Peyer's patch (tissue), 4 donors: ENCODE data around the gene HOTAIR. TPM values are rescaled to one million over a fixed set of nuclear protein-coding genes. Genes with fewer than 3 reads are reported as not detected.

Experiments used
- DNase-seq, 3 donors: peaks; one replicate each; pipeline ENCODE4 v3.0.0-alpha.2; 2017 to 2019
- H3K27ac ChIP-seq, 4 donors: fragments of 200-600 bp; sonication (generic); one replicate each; pipeline ENCODE4 v1.5.1; 2016 to 2019
- H3K27me3 ChIP-seq, 2 donors: fragments of 200-600 bp; sonication (generic); one replicate each; pipeline ENCODE4 v1.5.1; 2019
- H3K36me3 ChIP-seq, 3 donors: fragments of 200-600 bp; sonication (generic); one replicate each; pipeline ENCODE4 v1.5.1; 2016 to 2019
- H3K4me1 ChIP-seq, 4 donors: fragments of 200-600 bp; sonication (generic); one replicate each; pipeline ENCODE4 v1.5.1; 2016 to 2019
- H3K4me3 ChIP-seq, 4 donors: fragments of 200-600 bp; sonication (generic); 1 replicate in 3 of 4; 2 replicates in 1 of 4; pipeline ENCODE4 v1.5.1; 2016 to 2019; ENCODE audit warnings: mild to moderate bottlenecking in 1 of 4
- H3K9me3 ChIP-seq, 4 donors: fragments of 200-600 bp; sonication (generic); one replicate each; pipeline ENCODE4 v1.5.1; 2016 to 2019; ENCODE audit warnings: mild to moderate bottlenecking in 1 of 4
- POLR2A ChIP-seq, 2 donors: fragments of 450-650 bp; IDR thresholded peaks; one replicate each; pipeline ENCODE4 v1.5.1; 2017; ENCODE audit warnings: antibody characterized with exemption in 2 of 2, mild to moderate bottlenecking in 2 of 2, moderate library complexity in 2 of 2
- total RNA-seq, 4 donors: library from RNA; depleted of rRNA; stranded (reverse); fragments of >200 nt; gene quantifications; one replicate each; pipeline ENCODE4 v1.1.0, GENCODE V29; 2016
- TF ChIP-seq, protein P1 (sequence below), 6 experiments: fragments of 450-650 bp in 4 of 6; fragments of 200-600 bp in 2 of 6; sonication (generic) in 1 of 6; IDR thresholded peaks; one replicate each; pipeline ENCODE4 v1.5.1; 2017 to 2019; ENCODE audit warnings: antibody characterized with exemption in 6 of 6, mild to moderate bottlenecking in 3 of 6, moderate library complexity in 1 of 6

Gene HOTAIR
- total RNA-seq, 4 donors from 2014 or later, result 1.4 TPM; not detected in 3

- H3K27ac ChIP-seq, result peak overlapping the region; percentile 76 to 94 (median 82)
- no peak for DNase-seq
- H3K4me3 ChIP-seq, result peak overlapping the region; percentile 34 to 56 (median 47)
- H3K4me1 ChIP-seq, result peaks cover 0 to 18% (median 5%) of the 10 kb centered on the region in 4 donors
- peaks cover 0 to 15% of the 10 kb centered on the region in 2 donors for H3K27me3 ChIP-seq
- TF ChIP-seq, protein P1, sequence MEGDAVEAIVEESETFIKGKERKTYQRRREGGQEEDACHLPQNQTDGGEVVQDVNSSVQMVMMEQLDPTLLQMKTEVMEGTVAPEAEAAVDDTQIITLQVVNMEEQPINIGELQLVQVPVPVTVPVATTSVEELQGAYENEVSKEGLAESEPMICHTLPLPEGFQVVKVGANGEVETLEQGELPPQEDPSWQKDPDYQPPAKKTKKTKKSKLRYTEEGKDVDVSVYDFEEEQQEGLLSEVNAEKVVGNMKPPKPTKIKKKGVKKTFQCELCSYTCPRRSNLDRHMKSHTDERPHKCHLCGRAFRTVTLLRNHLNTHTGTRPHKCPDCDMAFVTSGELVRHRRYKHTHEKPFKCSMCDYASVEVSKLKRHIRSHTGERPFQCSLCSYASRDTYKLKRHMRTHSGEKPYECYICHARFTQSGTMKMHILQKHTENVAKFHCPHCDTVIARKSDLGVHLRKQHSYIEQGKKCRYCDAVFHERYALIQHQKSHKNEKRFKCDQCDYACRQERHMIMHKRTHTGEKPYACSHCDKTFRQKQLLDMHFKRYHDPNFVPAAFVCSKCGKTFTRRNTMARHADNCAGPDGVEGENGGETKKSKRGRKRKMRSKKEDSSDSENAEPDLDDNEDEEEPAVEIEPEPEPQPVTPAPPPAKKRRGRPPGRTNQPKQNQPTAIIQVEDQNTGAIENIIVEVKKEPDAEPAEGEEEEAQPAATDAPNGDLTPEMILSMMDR (IDR thresholded peaks at IDR 0.05), result no peak
- no peak for TF ChIP-seq POLR2A (IDR thresholded peaks at IDR 0.05)
- H3K36me3 ChIP-seq, result no peaks in the 10 kb centered on the region
- H3K9me3 ChIP-seq, result no peaks in the 10 kb centered on the region
Measured at GRCh38 chr12:54017027-54017788, 42.5 kb upstream of the HOTAIR start.

GRCh38 chr12:54016478-54016964, 41.8 kb upstream of the HOTAIR start:
- Histone ChIP-seq H3K4me3 (peak overlapping the region; percentile 34 to 56 (median 47)), H3K27ac (peak overlapping the region; percentile 76 to 94 (median 82)), H3K27me3 (peaks cover 0 to 15% of the 10 kb centered on the region in 2 donors), H3K4me1 (peaks cover 0 to 24% (median 5%) of the 10 kb centered on the region in 4 donors), H3K9me3 (no peaks in the 10 kb centered on the region), H3K36me3 (no peaks in the 10 kb centered on the region)
- TF ChIP-seq, protein P1 (IDR thresholded peaks at IDR 0.05), result no peak
- no peak for TF ChIP-seq POLR2A (IDR thresholded peaks at IDR 0.05)
- DNase-seq, result peak in 1 of 3 donors; percentile 51

- Histone ChIP-seq H3K27me3 (peaks cover 0 to 16% of the 10 kb centered on the region in 2 donors), H3K4me3 (peak overlapping the region in 2 of 4 donors; percentile 45 to 56)
Measured at GRCh38 chr12:54016051-54016450, 41.3 kb upstream of the HOTAIR start.

GRCh38 chr12:54015018-54015931, 40.5 kb upstream of the HOTAIR start:
- Histone ChIP-seq H3K9me3 (no peaks in the 10 kb centered on the region), H3K27me3 (peaks cover 0 to 24% of the 10 kb centered on the region in 2 donors), H3K27ac (peak overlapping the region in 2 of 4 donors; percentile 81 to 94), H3K4me3 (no peak overlapping the region), H3K36me3 (no peaks in the 10 kb centered on the region), H3K4me1 (peaks cover 0 to 26% (median 5%) of the 10 kb centered on the region in 4 donors)
- DNase-seq, result no peak
- TF ChIP-seq, protein P1 (IDR thresholded peaks at IDR 0.05), result no peak
- TF ChIP-seq POLR2A (IDR thresholded peaks at IDR 0.05), result no peak

More at GRCh38 chr12:54016051-54016450, 41.3 kb upstream of the HOTAIR start:
- no peak for DNase-seq
- H3K4me1 ChIP-seq, result peaks cover 0 to 26% (median 5%) of the 10 kb centered on the region in 4 donors
- peak overlapping the region; percentile 38 to 94 (median 82) for H3K27ac ChIP-seq
- no peaks in the 10 kb centered on the region for H3K9me3 ChIP-seq
- no peaks in the 10 kb centered on the region for H3K36me3 ChIP-seq
- no peak for TF ChIP-seq POLR2A (IDR thresholded peaks at IDR 0.05)

DNA sequence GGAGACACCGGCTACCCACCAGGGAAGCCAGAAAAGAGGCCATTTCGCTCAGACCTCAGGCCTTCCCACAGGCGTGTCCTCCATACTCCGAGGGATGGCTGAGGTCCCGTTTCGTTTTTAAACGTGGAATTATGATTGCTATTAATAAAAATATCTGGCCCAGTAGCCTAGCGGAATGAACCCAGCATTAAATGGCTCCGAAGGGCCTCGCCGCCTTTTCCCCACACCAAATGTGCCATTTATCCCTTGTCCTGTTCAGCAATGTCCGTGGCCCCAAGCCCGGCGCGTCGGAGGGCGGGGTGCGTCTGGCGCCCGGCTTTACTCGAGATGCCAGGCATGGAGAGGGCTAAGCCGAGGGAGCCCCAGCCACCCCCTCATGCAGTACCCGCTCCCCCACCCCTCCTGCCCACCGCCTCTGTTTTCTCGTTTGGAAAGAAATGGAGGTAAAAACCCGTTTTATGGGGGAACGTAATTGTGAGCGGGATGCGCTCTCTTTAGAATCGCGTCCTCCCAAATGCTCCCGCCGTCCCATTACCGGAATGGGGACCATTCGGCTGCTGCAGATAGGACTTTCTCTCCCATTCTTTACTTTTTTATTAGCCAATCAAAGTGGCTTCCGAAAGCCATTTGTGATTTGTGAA, 39.7 kb upstream of the HOTAIR start:
- Histone ChIP-seq H3K9me3 (no peaks in the 10 kb centered on the region), H3K27ac (peak overlapping the region; percentile 38 to 85 (median 66)), H3K4me1 (peaks cover 0 to 26% (median 5%) of the 10 kb centered on the region in 4 donors), H3K27me3 (peaks cover 0 to 31% of the 10 kb centered on the region in 2 donors), H3K36me3 (no peaks in the 10 kb centered on the region), H3K4me3 (peak overlapping the region in 2 of 4 donors; percentile 29 to 37)
- no peak for TF ChIP-seq POLR2A (IDR thresholded peaks at IDR 0.05)
- TF ChIP-seq, protein P1 (IDR thresholded peaks at IDR 0.05), result no peak
- DNase-seq, result no peak
